H9 (cell line): ENCODE results near the gene PRIM2. TPM values are rescaled to one million over a fixed set of nuclear protein-coding genes. Genes with fewer than 3 reads are reported as not detected.
"Not testable (repeated sequence)": the region's sequence is repeated elsewhere in the genome, so short reads cannot be mapped to it uniquely, and the experiment has no call there.

Experiments used
- DNase-seq: peaks from one replicate; pipeline ENCODE4 v3.0.0-alpha.2; 2017
- H2AFZ ChIP-seq: one replicate; pipeline ENCODE4 v1.6.1; 2013; ENCODE audit warnings: mild to moderate bottlenecking, low read length, control low read depth, moderate library complexity
- H2AK5ac ChIP-seq: 2 replicates; pipeline ENCODE4 v1.6.1; 2013; ENCODE audit warnings: low read length, control low read depth, mixed read lengths; ENCODE audit not compliant: insufficient read length
- H2BK120ac ChIP-seq: one replicate; pipeline ENCODE4 v1.6.1; 2013; ENCODE audit warnings: low read depth, mild to moderate bottlenecking, low read length, control low read depth, inconsistent platforms; ENCODE audit not compliant: poor library complexity, severe bottlenecking
- H2BK12ac ChIP-seq: 2 replicates; pipeline ENCODE4 v1.6.1; 2013; ENCODE audit warnings: low read length, control low read depth, mixed read lengths, low read depth; ENCODE audit not compliant: insufficient read length
- H2BK15ac ChIP-seq: 2 replicates; pipeline ENCODE4 v1.6.1; 2013; ENCODE audit warnings: low read depth, low read length, control low read depth
- H2BK20ac ChIP-seq: one replicate; pipeline ENCODE4 v1.6.1; 2013; ENCODE audit warnings: low read depth, mild to moderate bottlenecking, low read length, control low read depth, inconsistent platforms; ENCODE audit not compliant: poor library complexity, severe bottlenecking
- H2BK5ac ChIP-seq: 2 replicates; pipeline ENCODE4 v1.6.1; 2013; ENCODE audit warnings: low read length, control low read depth, mixed read lengths; ENCODE audit not compliant: insufficient read length
- H3K14ac ChIP-seq: 2 replicates; pipeline ENCODE4 v1.6.1; 2013; ENCODE audit warnings: low read length, control low read depth; ENCODE audit not compliant: insufficient read depth
- H3K18ac ChIP-seq: 2 replicates; pipeline ENCODE4 v1.6.1; 2013; ENCODE audit warnings: low read depth, mild to moderate bottlenecking, mixed read lengths, low read length, control low read depth; ENCODE audit not compliant: insufficient read length
- H3K23ac ChIP-seq: 2 replicates; pipeline ENCODE4 v1.6.1; 2013; ENCODE audit warnings: low read length, control low read depth, mixed read lengths, low read depth; ENCODE audit not compliant: insufficient read length
- H3K23me2 ChIP-seq: 2 replicates; pipeline ENCODE4 v1.6.1; 2013; ENCODE audit warnings: low read depth, mild to moderate bottlenecking, mixed read lengths, low read length, control low read depth; ENCODE audit not compliant: insufficient read length, poor library complexity, severe bottlenecking
- H3K27ac ChIP-seq: 2 replicates; pipeline ENCODE4 v1.5.1; 2013; ENCODE audit warnings: low read length, control low read depth, mixed read lengths, low read depth; ENCODE audit not compliant: insufficient read length
- H3K27me3 ChIP-seq: 2 replicates; pipeline ENCODE4 v1.6.1; 2013; ENCODE audit warnings: low read length, control low read depth, inconsistent platforms; ENCODE audit not compliant: insufficient read depth
- H3K4ac ChIP-seq: 2 replicates; pipeline ENCODE4 v1.6.1; 2013; ENCODE audit warnings: low read depth, mild to moderate bottlenecking, control low read depth, inconsistent platforms, low read length, moderate library complexity
- H3K4me1 ChIP-seq: 2 replicates; pipeline ENCODE4 v1.6.1; 2013; ENCODE audit warnings: low read length, control low read depth, inconsistent platforms; ENCODE audit not compliant: insufficient read depth
- H3K4me2 ChIP-seq: 2 replicates; pipeline ENCODE4 v1.6.1; 2013; ENCODE audit warnings: low read length, control low read depth, mixed read lengths; ENCODE audit not compliant: insufficient read length, insufficient read depth
- H3K56ac ChIP-seq: 2 replicates; pipeline ENCODE4 v1.6.1; 2013; ENCODE audit warnings: low read depth, mild to moderate bottlenecking, mixed read lengths, low read length, control low read depth; ENCODE audit not compliant: insufficient read length
- H3K79me1 ChIP-seq: 2 replicates; pipeline ENCODE4 v1.6.1; 2013; ENCODE audit warnings: low read depth, mild to moderate bottlenecking, moderate library complexity, low read length, control low read depth, inconsistent platforms; ENCODE audit not compliant: insufficient read depth, poor library complexity, severe bottlenecking
- H3K79me2 ChIP-seq: 2 replicates; pipeline ENCODE4 v1.6.1; 2013; ENCODE audit warnings: low read length, control low read depth, inconsistent platforms; ENCODE audit not compliant: insufficient read depth
- H3K9ac ChIP-seq: 2 replicates; pipeline ENCODE4 v1.6.1; 2013; ENCODE audit warnings: low read length, control low read depth, mixed read lengths; ENCODE audit not compliant: insufficient read length; ENCODE audit errors: extremely low read depth
- H3K9me3 ChIP-seq: one replicate; pipeline ENCODE4 v1.6.1; 2013; ENCODE audit warnings: low read depth, low read length, inconsistent platforms; ENCODE audit not compliant: control insufficient read depth
- H3T11ph ChIP-seq: one replicate; pipeline ENCODE4 v1.6.1; 2013; ENCODE audit warnings: mild to moderate bottlenecking, low read length, control low read depth, inconsistent platforms
- H4K20me1 ChIP-seq: one replicate; pipeline ENCODE4 v1.6.1; 2013; ENCODE audit not compliant: control insufficient read depth, insufficient read length, insufficient read depth
- H4K5ac ChIP-seq: 2 replicates; pipeline ENCODE4 v1.6.1; 2013; ENCODE audit warnings: low read depth, mild to moderate bottlenecking, mixed read lengths, low read length, control low read depth; ENCODE audit not compliant: insufficient read length
- H4K8ac ChIP-seq: replicated peaks from 2 replicates; pipeline ENCODE4 v1.6.1; 2013; ENCODE audit warnings: low read length, control low read depth, mixed read lengths, low read depth; ENCODE audit not compliant: insufficient read length
- H4K91ac ChIP-seq: 2 replicates; pipeline ENCODE4 v1.6.1; 2013; ENCODE audit warnings: low read depth, mild to moderate bottlenecking, moderate library complexity, mixed read lengths, low read length, control low read depth; ENCODE audit not compliant: insufficient read length
- H3K27ac Mint-ChIP-seq, 3 experiments: 2 replicates in 2 of 3; 3 replicates in 1 of 3; pipeline ENCODE4 v1.8.0; 2020 to 2021; ENCODE audit warnings: mixed read lengths in 3 of 3, mild to moderate bottlenecking in 1 of 3, moderate library complexity in 1 of 3
- H3K27me3 Mint-ChIP-seq: 2 replicates; pipeline ENCODE4 v1.8.0; 2021; ENCODE audit warnings: low read depth, mild to moderate bottlenecking, moderate library complexity, mixed read lengths
- H3K36me3 Mint-ChIP-seq, 3 experiments: 2 replicates in 2 of 3; 3 replicates in 1 of 3; pipeline ENCODE4 v1.8.0; 2020 to 2021; ENCODE audit warnings: low read depth in 3 of 3, mixed read lengths in 3 of 3; ENCODE audit not compliant: insufficient read depth in 1 of 3
- H3K4me1 Mint-ChIP-seq, 2 experiments: 2 replicates each; pipeline ENCODE4 v1.8.0; 2020; ENCODE audit warnings: mixed read lengths in 2 of 2
- H3K4me3 Mint-ChIP-seq, 2 experiments: 2 replicates in 1 of 2; 3 replicates in 1 of 2; pipeline ENCODE4 v1.8.0; 2020 to 2021; ENCODE audit warnings: mild to moderate bottlenecking in 2 of 2, mixed read lengths in 2 of 2, moderate library complexity in 1 of 2
- H3K9me3 Mint-ChIP-seq, 2 experiments: 2 replicates in 1 of 2; 3 replicates in 1 of 2; pipeline ENCODE4 v1.8.0; 2020; ENCODE audit warnings: mild to moderate bottlenecking in 2 of 2, mixed read lengths in 2 of 2, moderate library complexity in 1 of 2
- WGBS: extraction: QIAGEN DNeasy Blood & Tissue Kit; methylation state at CpG from one replicate; pipeline ENCODE4 v1.1.7; 2013; ENCODE audit warnings: missing lambda C conversion rate, low lambda C conversion rate, mixed read lengths; ENCODE audit not compliant: insufficient read length; ENCODE audit errors: extremely low coverage; 5-methylcytosine and 5-hydroxymethylcytosine counted together
- total RNA-seq: library from RNA; stranded (reverse); gene quantifications from 2 replicates; pipeline ENCODE4 v1.2.1, GENCODE V29; 2021

Gene PRIM2
- total RNA-seq, 1 experiment from 2014 or later = 43.0 TPM

GRCh38 chr6:57350443-57350842, 33.0 kb downstream of the PRIM2 start:
- not testable (repeated sequence) for H3K23ac ChIP-seq, H4K20me1 ChIP-seq, H3K4me3 Mint-ChIP-seq, H2BK5ac ChIP-seq, H3K27me3 Mint-ChIP-seq, DNase-seq, H2BK20ac ChIP-seq, H4K8ac ChIP-seq, H3K9me3 Mint-ChIP-seq, H3K9ac ChIP-seq, H2AFZ ChIP-seq, H3K79me1 ChIP-seq, H3K56ac ChIP-seq, H4K5ac ChIP-seq, H3K18ac ChIP-seq, H2BK15ac ChIP-seq, H3K14ac ChIP-seq, H3K27me3 ChIP-seq, H4K91ac ChIP-seq, H2AK5ac ChIP-seq, H3K27ac ChIP-seq, H3K23me2 ChIP-seq, H3K9me3 ChIP-seq, H3K4me2 ChIP-seq, H3K79me2 ChIP-seq, H3K4ac ChIP-seq, H3K4me1 ChIP-seq, H3T11ph ChIP-seq, H2BK12ac ChIP-seq, H2BK120ac ChIP-seq
- peaks cover 4 to 21% (median 19%) of the 10 kb centered on the region in 3 experiments; a peak in 5 of 7 replicates for H3K36me3 Mint-ChIP-seq
- H3K4me1 Mint-ChIP-seq = peaks cover 23 to 27% of the 10 kb centered on the region in 2 experiments
- H3K27ac Mint-ChIP-seq = peak overlapping the region in 2 of 3 experiments; percentile 23 to 31; a peak in 2 of 7 replicates
- no CpG with 5 or more reads among the region's 6 CpGs for WGBS

GRCh38 chr6:57352596-57352995, 35.2 kb downstream of the PRIM2 start:
- H3K4me1 Mint-ChIP-seq = peaks cover 8 to 14% of the 10 kb centered on the region in 2 experiments
- not testable (repeated sequence) for H3K27ac Mint-ChIP-seq, H3K9me3 ChIP-seq, H4K8ac ChIP-seq, H3K27me3 Mint-ChIP-seq, H4K20me1 ChIP-seq, H3K4me3 Mint-ChIP-seq, H3K4me2 ChIP-seq, H3K27me3 ChIP-seq, H3K18ac ChIP-seq, H3K79me2 ChIP-seq, DNase-seq, H3K9ac ChIP-seq, H3K14ac ChIP-seq, H4K5ac ChIP-seq, H2BK120ac ChIP-seq, H3K9me3 Mint-ChIP-seq, H2AK5ac ChIP-seq, H2BK12ac ChIP-seq, H3K4ac ChIP-seq, H2BK5ac ChIP-seq, H3K36me3 Mint-ChIP-seq, H3K27ac ChIP-seq, H4K91ac ChIP-seq, H3K79me1 ChIP-seq, H3K56ac ChIP-seq, H2AFZ ChIP-seq, H2BK20ac ChIP-seq, H3K4me1 ChIP-seq, H3T11ph ChIP-seq, H3K23me2 ChIP-seq, H3K23ac ChIP-seq, H2BK15ac ChIP-seq
- no CpG with 5 or more reads among the region's 1 CpG for WGBS
